A673 (cell line): ENCODE measurements around the gene TMPO.

Experiments
- CTCF ChIP-seq: fragments of 300-800, 200-600 bp; sonication (generic); conservative IDR thresholded peaks from 2 replicates; pipeline ENCODE4 v1.5.1; 2017; ENCODE audit warnings: low read depth, mild to moderate bottlenecking, antibody characterized with exemption, low read length, moderate library complexity, mixed read lengths
- EZH2 ChIP-seq: fragments of 200-600 bp; sonication (generic); IDR thresholded peaks from 2 replicates; pipeline ENCODE4 v1.6.1; 2017; ENCODE audit warnings: borderline replicate concordance, low read depth, mild to moderate bottlenecking, mixed read lengths, antibody characterized with exemption, low read length; ENCODE audit not compliant: poor library complexity, severe bottlenecking

DNA sequence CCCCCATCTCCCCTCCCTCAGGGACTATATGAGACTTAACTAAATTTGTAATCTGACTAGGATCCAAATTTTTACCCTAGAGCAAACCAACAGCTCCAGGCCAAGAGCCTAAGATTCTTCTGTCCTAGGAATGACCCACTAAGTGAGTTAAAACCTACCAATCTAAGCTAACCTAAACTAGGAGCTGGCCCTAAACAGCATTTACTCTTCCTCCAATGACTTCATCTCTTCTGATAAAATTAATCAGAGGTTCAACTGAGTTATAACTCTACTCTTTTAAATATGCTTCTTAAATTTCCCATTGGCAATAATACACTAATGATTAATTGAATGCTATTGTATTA is 39.9 kb upstream of the TMPO start:
- TF ChIP-seq CTCF (no peak), EZH2 (no peak)
